ENCODE data around the gene MRNIP. TPM values are rescaled to one million over a fixed set of nuclear protein-coding genes. Genes with fewer than 3 reads are reported as not detected.

MRNIP gene
- total RNA-seq, 1 donor = 13.0 TPM

DNA sequence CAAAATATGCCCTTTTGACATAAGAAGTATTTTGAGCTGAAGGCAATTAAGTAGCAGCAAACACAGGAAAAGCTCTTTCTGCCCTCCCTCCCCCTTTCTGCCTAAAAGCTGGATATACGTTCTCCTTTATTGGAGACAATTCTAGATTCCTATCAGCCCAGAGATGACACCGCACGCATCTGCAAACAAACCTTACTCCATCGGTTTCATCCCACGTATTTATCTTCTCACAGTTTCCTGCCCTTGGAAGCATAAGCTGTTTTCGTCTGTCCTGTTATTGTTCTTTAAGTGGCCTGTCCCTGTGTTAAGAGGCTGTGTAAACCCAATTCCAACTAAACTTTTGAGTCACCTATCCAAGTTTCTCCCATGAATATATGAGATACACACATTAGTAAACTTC lies 37.2 kb upstream of the MRNIP start:
- peak; percentile 67 for DNase-seq (ENCODE audit: low read depth)
- H3K4me3 ChIP-seq (ENCODE audit: low read depth, low read length) = no peak overlapping the region
- TF ChIP-seq CTCF (IDR thresholded peaks at IDR 0.05; ENCODE audit: insufficient read depth, low read depth, low read length) = no peak

DNA sequence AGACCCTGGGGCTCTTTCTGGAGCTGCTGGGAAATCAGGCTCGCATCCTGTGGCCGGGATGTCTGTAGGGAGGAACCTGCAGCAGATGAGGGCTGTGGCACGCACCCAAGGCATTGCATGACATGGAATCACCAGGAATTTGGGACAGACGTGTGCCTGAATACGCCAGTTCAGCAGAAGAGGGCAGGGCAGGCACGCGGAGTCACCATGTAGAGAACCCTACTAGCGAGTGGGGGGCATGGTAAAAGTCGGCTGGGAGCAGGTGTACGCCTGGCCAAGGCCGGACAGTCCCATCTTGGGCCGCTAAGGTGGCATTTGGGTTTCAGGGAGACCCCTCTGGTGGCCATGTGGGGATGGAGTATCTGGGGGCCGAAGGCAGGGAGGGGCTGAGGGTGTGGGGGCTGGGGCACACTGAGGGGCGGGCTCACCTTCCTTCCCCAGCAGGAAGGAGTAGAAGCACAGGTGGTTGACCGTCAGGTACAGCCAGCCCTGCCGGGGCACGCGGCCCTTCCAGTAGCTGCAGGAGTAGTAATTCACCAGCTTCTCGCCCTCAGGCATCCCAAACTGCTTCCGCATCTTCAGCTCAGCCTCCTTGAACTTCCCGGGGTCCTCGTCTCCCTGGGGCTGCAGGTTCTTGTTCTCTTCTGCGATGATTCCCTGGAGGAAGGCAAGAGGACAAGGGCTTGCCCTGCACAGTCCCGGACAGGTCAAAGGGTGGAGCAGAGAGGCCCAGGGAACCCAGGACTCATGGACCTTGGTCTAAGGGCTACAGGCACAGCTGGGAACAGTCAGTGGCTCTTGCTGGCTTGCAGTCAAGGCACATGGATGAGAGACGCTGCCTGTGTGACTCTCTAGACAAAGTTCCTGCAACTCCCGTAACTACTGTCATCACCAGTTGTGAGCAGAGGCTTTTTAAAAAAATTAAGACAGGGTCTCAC lies 35.6 kb upstream of the MRNIP start:
- no peak overlapping the region for H3K4me3 ChIP-seq (ENCODE audit: low read depth, low read length)
- no peak for TF ChIP-seq CTCF (IDR thresholded peaks at IDR 0.05; ENCODE audit: insufficient read depth, low read depth, low read length)
- no peak for DNase-seq (ENCODE audit: low read depth)

DNA sequence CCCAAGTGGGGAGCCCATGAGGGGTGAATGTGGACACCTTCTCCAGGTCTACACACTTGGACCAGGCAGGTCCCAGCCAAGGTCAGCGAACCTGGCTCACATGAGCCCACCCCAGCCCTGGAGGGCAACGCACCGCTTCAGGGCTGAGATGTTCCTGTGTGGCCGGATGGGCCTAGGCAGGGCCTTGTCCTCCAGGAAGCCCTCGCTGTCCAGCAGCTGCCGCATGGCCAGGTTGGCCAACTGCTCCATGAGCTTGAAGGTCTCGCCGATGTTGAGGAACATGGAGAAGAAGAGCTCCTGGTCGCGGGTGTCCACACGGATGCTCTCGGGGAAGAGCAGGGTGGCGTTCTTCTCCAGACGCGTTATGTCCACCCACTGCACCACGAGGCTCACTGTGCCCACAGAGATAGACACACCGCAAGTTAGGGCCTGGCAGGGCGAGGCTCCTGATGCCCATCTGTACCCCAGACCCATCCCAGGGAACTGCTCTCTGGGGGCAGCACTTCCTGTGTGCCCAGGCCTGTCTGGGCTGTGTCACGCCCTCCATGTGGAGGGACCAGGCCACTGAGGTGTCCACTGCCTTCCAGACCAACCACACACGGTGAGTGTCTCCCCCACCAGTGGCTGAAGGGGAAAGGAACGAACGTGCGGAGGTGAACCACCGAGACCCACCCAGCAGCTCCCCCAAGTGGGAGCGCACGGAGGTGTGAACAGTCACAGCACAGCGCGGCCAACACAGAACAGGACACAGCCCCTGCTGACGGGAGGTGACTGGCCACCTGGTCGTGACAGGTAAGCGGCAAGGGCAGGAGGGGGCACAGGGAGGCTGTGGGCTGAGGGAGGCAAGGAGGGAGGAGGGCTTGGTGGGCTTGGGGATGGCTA lies 34.7 kb upstream of the MRNIP start:
- DNase-seq (ENCODE audit: low read depth) = no peak
- H3K4me3 ChIP-seq (ENCODE audit: low read depth, low read length) = no peak overlapping the region
- no peak for TF ChIP-seq CTCF (IDR thresholded peaks at IDR 0.05; ENCODE audit: insufficient read depth, low read depth, low read length)

GRCh38 chr5:179892255-179892654 lies 33.6 kb upstream of the MRNIP start:
- no peak for TF ChIP-seq CTCF (IDR thresholded peaks at IDR 0.05; ENCODE audit: insufficient read depth, low read depth, low read length)
- DNase-seq (ENCODE audit: low read depth) = no peak
- no peak overlapping the region for H3K4me3 ChIP-seq (ENCODE audit: low read depth, low read length)

GRCh38 chr5:179890751-179891682 lies 32.4 kb upstream of the MRNIP start:
- no peak for DNase-seq (ENCODE audit: low read depth)
- H3K4me3 ChIP-seq (ENCODE audit: low read depth, low read length) = no peak overlapping the region
- no peak for TF ChIP-seq CTCF (IDR thresholded peaks at IDR 0.05; ENCODE audit: insufficient read depth, low read depth, low read length)

DNA sequence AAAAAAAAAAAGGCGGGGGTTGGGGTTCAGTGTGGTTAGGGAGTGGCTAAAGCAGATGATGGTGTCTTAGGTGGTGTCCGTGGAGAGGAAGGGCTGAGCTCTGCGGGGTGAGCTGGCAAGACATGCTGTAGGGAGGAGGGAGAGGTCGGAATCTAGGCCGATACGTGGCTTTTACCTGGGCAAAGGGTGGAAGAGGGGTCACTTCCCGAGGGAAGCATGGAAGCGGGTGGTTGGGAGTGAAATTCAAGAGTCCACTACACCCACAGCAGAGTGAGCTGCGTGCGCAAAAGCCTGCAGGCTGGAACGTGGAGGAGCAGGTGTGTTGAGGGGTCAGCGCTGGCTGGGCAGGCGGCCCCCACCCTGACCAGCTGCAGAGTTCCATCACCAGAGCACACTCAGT lies 31.3 kb upstream of the MRNIP start:
- H3K4me3 ChIP-seq (ENCODE audit: low read depth, low read length) = no peak overlapping the region
- no peak for TF ChIP-seq CTCF (IDR thresholded peaks at IDR 0.05; ENCODE audit: insufficient read depth, low read depth, low read length)
- DNase-seq (ENCODE audit: low read depth) = no peak
